Neuronal stem cell (in vitro differentiated cells): ENCODE data around the gene RAE1.

Experiments used
- DNase-seq: peaks from one replicate; pipeline ENCODE4 v3.0.0-alpha.2; 2013; ENCODE audit warnings: low spot score
- H2AFZ ChIP-seq: one replicate; pipeline ENCODE4 v1.6.1; 2013; ENCODE audit warnings: mild to moderate bottlenecking, low read length, inconsistent platforms
- H2AK5ac ChIP-seq: 2 replicates; pipeline ENCODE4 v1.6.1; 2013; ENCODE audit warnings: low read depth, mild to moderate bottlenecking, inconsistent platforms, low read length, moderate library complexity, mixed read lengths
- H2BK120ac ChIP-seq: 2 replicates; pipeline ENCODE4 v1.6.1; 2013; ENCODE audit warnings: low read depth, mild to moderate bottlenecking, inconsistent platforms, low read length, moderate library complexity, mixed read lengths
- H2BK12ac ChIP-seq: one replicate; pipeline ENCODE4 v1.6.1; 2013; ENCODE audit warnings: low read length, inconsistent platforms
- H2BK15ac ChIP-seq: 2 replicates; pipeline ENCODE4 v1.6.1; 2013; ENCODE audit warnings: mild to moderate bottlenecking, low read length, inconsistent platforms, mixed read lengths
- H2BK5ac ChIP-seq: one replicate; pipeline ENCODE4 v1.6.1; 2013; ENCODE audit warnings: inconsistent platforms, mild to moderate bottlenecking, low read length, moderate library complexity
- H3K14ac ChIP-seq: one replicate; pipeline ENCODE4 v1.6.1; 2013; ENCODE audit warnings: low read length, inconsistent platforms
- H3K18ac ChIP-seq: 2 replicates; pipeline ENCODE4 v1.6.1; 2013; ENCODE audit warnings: low read length, inconsistent platforms
- H3K23ac ChIP-seq: 2 replicates; pipeline ENCODE4 v1.6.1; 2013; ENCODE audit warnings: low read depth, mild to moderate bottlenecking, mixed read lengths, low read length, inconsistent platforms; ENCODE audit not compliant: poor library complexity
- H3K27ac ChIP-seq: replicated peaks from 3 replicates; pipeline ENCODE4 v1.5.1; 2013; ENCODE audit warnings: low read length, inconsistent platforms
- H3K27me3 ChIP-seq, 3 experiments: 2 replicates each; pipeline ENCODE4 v1.6.1; 2013; ENCODE audit warnings: low read length in 3 of 3, mild to moderate bottlenecking in 2 of 3, inconsistent platforms in 1 of 3, low read depth in 1 of 3, mixed read lengths in 1 of 3, moderate library complexity in 1 of 3; ENCODE audit not compliant: control insufficient read depth in 3 of 3, insufficient read depth in 3 of 3
- H3K36me3 ChIP-seq, 2 donors: replicated peaks in 1 of 2; 2 replicates each; pipeline ENCODE4 v1.6.1; 2013; ENCODE audit warnings: low read length in 2 of 2; ENCODE audit not compliant: control insufficient read depth in 2 of 2, insufficient read depth in 2 of 2
- H3K4ac ChIP-seq: 2 replicates; pipeline ENCODE4 v1.6.1; 2013; ENCODE audit warnings: inconsistent platforms, mild to moderate bottlenecking, low read length, moderate library complexity
- H3K4me1 ChIP-seq, 2 donors: 1 replicate in 1 of 2; 2 replicates in 1 of 2; pipeline ENCODE4 v1.6.1; 2013; ENCODE audit warnings: low read length in 2 of 2, low read depth in 1 of 2; ENCODE audit not compliant: control insufficient read depth in 2 of 2, insufficient read depth in 1 of 2
- H3K4me2 ChIP-seq: one replicate; pipeline ENCODE4 v1.6.1; 2013; ENCODE audit warnings: mild to moderate bottlenecking, low read length, inconsistent platforms; ENCODE audit not compliant: insufficient read depth, poor library complexity, severe bottlenecking
- H3K4me3 ChIP-seq, 2 donors: 2 replicates each; pipeline ENCODE4 v1.5.1; 2013; ENCODE audit warnings: low read length in 2 of 2, mild to moderate bottlenecking in 2 of 2, inconsistent platforms in 1 of 2, moderate library complexity in 1 of 2
- H3K79me1 ChIP-seq: one replicate; pipeline ENCODE4 v1.6.1; 2013; ENCODE audit warnings: low read depth, mild to moderate bottlenecking, inconsistent platforms, low read length, moderate library complexity
- H3K9ac ChIP-seq: one replicate; pipeline ENCODE4 v1.6.1; 2013; ENCODE audit warnings: mild to moderate bottlenecking, low read depth, low read length, inconsistent platforms; ENCODE audit not compliant: poor library complexity
- H3K9me3 ChIP-seq, 2 donors: replicated peaks in 1 of 2; 2 replicates each; pipeline versions ENCODE3 to v1.6.1; 2013; ENCODE audit warnings: low read length in 2 of 2, mild to moderate bottlenecking in 2 of 2, inconsistent platforms in 1 of 2, low read depth in 1 of 2, mixed read lengths in 1 of 2, moderate library complexity in 1 of 2; ENCODE audit not compliant: control insufficient read depth in 2 of 2, insufficient read depth in 1 of 2
- H4K8ac ChIP-seq: one replicate; pipeline ENCODE4 v1.6.1; 2013; ENCODE audit warnings: low read depth, mild to moderate bottlenecking, inconsistent platforms, low read length, moderate library complexity
- H4K91ac ChIP-seq: one replicate; pipeline ENCODE4 v1.6.1; 2013; ENCODE audit warnings: low read length, low read depth, mild to moderate bottlenecking, inconsistent platforms; ENCODE audit not compliant: poor library complexity
- WGBS, 2 donors: extraction: QIAGEN DNeasy Blood & Tissue Kit; methylation state at CpG; one replicate each; pipeline ENCODE4 v1.1.7; 2013; ENCODE audit warnings: missing lambda C conversion rate in 2 of 2, mixed read lengths in 1 of 2; ENCODE audit not compliant: insufficient read length in 2 of 2, insufficient replicate concordance in 1 of 2; ENCODE audit errors: extremely low coverage in 2 of 2; 5-methylcytosine and 5-hydroxymethylcytosine counted together

RAE1 gene

GRCh38 chr20:57402206-57403125 is 51.4 kb downstream of the RAE1 start:
- Histone ChIP-seq H3K27me3 (no peaks in the 10 kb centered on the region), H4K91ac (no peak overlapping the region), H2BK12ac (no peak overlapping the region), H3K18ac (peak overlapping the region; percentile 53), H2AFZ (no peak overlapping the region), H3K9ac (no peak overlapping the region), H3K4ac (no peak overlapping the region), H2BK15ac (no peak overlapping the region), H3K4me1 (peaks cover 7 to 11% of the 10 kb centered on the region in 2 donors), H3K79me1 (peaks cover 16% of the 10 kb centered on the region), H4K8ac (peak overlapping the region; percentile 6), H3K27ac (no peak overlapping the region), H3K4me2 (no peak overlapping the region), H3K14ac (peak overlapping the region; percentile 42), H3K23ac (no peak overlapping the region), H3K36me3 (peaks cover 20 to 95% of the 10 kb centered on the region in 2 donors), H2BK5ac (no peak overlapping the region), H2BK120ac (no peak overlapping the region), H2AK5ac (no peak overlapping the region), H3K4me3 (peak overlapping the region in 1 of 2 donors; percentile 50), H3K9me3 (no peaks in the 10 kb centered on the region)
- DNase-seq = no peak
- WGBS, 2 donors = no CpG with 5 or more reads among the region's 32 CpGs

GRCh38 chr20:57403216-57403615 is 52.2 kb downstream of the RAE1 start:
- Histone ChIP-seq H2BK120ac (no peak overlapping the region), H3K9me3 (no peaks in the 10 kb centered on the region), H3K27ac (no peak overlapping the region), H3K4me2 (no peak overlapping the region), H4K8ac (no peak overlapping the region), H3K18ac (no peak overlapping the region), H2AK5ac (no peak overlapping the region), H2BK5ac (no peak overlapping the region), H3K9ac (no peak overlapping the region), H4K91ac (no peak overlapping the region), H3K79me1 (peaks cover 18% of the 10 kb centered on the region), H2BK12ac (no peak overlapping the region), H3K4me3 (no peak overlapping the region), H3K4ac (no peak overlapping the region), H3K36me3 (peaks cover 26 to 95% of the 10 kb centered on the region in 2 donors), H3K14ac (no peak overlapping the region), H2AFZ (no peak overlapping the region), H3K23ac (no peak overlapping the region), H3K27me3 (no peaks in the 10 kb centered on the region), H3K4me1 (peaks cover 7 to 15% of the 10 kb centered on the region in 2 donors), H2BK15ac (no peak overlapping the region)
- no peak for DNase-seq
- WGBS, 2 donors = no CpG with 5 or more reads among the region's 10 CpGs

GRCh38 chr20:57404006-57404405 is 53.0 kb downstream of the RAE1 start:
- no peak overlapping the region for H2AFZ ChIP-seq
- H2BK120ac ChIP-seq = no peak overlapping the region
- H2BK5ac ChIP-seq = peak overlapping the region; percentile 53
- H4K8ac ChIP-seq = no peak overlapping the region
- H3K4ac ChIP-seq = no peak overlapping the region
- H3K9me3 ChIP-seq = no peaks in the 10 kb centered on the region
- no peak overlapping the region for H3K18ac ChIP-seq
- DNase-seq = no peak
- peaks cover 29 to 95% of the 10 kb centered on the region in 2 donors for H3K36me3 ChIP-seq
- H3K27ac ChIP-seq = no peak overlapping the region
- peaks cover 2 to 10% of the 10 kb centered on the region in 2 donors for H3K4me1 ChIP-seq
- no peak overlapping the region for H3K4me3 ChIP-seq
- H2BK15ac ChIP-seq = no peak overlapping the region
- H3K9ac ChIP-seq = no peak overlapping the region
- H3K27me3 ChIP-seq = no peaks in the 10 kb centered on the region
- no peak overlapping the region for H4K91ac ChIP-seq
- H3K23ac ChIP-seq = peak overlapping the region; percentile 31
- no peak overlapping the region for H3K4me2 ChIP-seq
- peaks cover 18% of the 10 kb centered on the region for H3K79me1 ChIP-seq
- H3K14ac ChIP-seq = no peak overlapping the region
- no peak overlapping the region for H2AK5ac ChIP-seq
- no CpG with 5 or more reads among the region's 11 CpGs for WGBS, 2 donors
- H2BK12ac ChIP-seq = no peak overlapping the region

- peak overlapping the region; percentile 56 for H3K14ac ChIP-seq
- no peak overlapping the region for H2BK12ac ChIP-seq
- H3K79me1 ChIP-seq = peaks cover 18% of the 10 kb centered on the region
- H3K36me3 ChIP-seq = peaks cover 29 to 95% of the 10 kb centered on the region in 2 donors
- no peak overlapping the region for H3K27ac ChIP-seq
- no CpG with 5 or more reads among the region's 22 CpGs for WGBS, 2 donors
- peak overlapping the region; percentile 46 for H2AK5ac ChIP-seq
- no peak overlapping the region for H2BK5ac ChIP-seq
- no peak overlapping the region for H3K9ac ChIP-seq
- H3K9me3 ChIP-seq = no peaks in the 10 kb centered on the region
- no peak for DNase-seq
- H2BK15ac ChIP-seq = no peak overlapping the region
- H3K4ac ChIP-seq = no peak overlapping the region
- no peak overlapping the region for H3K4me3 ChIP-seq
- no peak overlapping the region for H4K91ac ChIP-seq
- no peaks in the 10 kb centered on the region for H3K27me3 ChIP-seq
- peak overlapping the region; percentile 80 for H3K23ac ChIP-seq
- peaks cover 2 to 4% of the 10 kb centered on the region in 2 donors for H3K4me1 ChIP-seq
- no peak overlapping the region for H2AFZ ChIP-seq
- H3K4me2 ChIP-seq = no peak overlapping the region
- H4K8ac ChIP-seq = no peak overlapping the region
- no peak overlapping the region for H2BK120ac ChIP-seq
- no peak overlapping the region for H3K18ac ChIP-seq
Measured at GRCh38 chr20:57404419-57405072, 53.5 kb downstream of the RAE1 start.
